HG02623 (cell line): ENCODE results near the gene FMN2.
"Not testable (repeated sequence)": the region's sequence is repeated elsewhere in the genome, so short reads cannot be mapped to it uniquely, and the experiment has no call there.

Experiments used
- ATAC-seq: cut with Tn5 transposase; IDR thresholded peaks from one replicate; pipeline ENCODE4 v1.9.1; 2021; ENCODE audit warnings: moderate library complexity; ENCODE audit not compliant: unreplicated experiment

Gene FMN2

DNA sequence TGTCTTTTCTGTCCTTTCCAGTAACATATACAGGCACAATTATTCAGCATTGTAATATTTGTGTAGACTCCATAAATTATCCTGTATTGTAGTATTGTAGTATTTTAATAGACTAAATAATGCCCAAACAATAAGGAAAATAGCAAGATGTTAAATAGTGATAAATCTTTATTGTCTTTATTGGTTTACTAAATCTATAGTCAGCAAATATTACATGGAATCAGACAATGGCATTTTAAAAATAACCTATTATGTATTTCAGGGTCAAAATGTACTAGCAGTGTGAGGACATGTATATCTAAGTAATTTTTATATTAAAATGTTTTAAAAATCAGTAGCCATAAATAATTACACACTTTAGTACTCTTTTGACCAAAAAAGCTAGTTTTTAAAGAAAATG is 317.9 kb downstream of the FMN2 start:
- no peak for ATAC-seq

DNA sequence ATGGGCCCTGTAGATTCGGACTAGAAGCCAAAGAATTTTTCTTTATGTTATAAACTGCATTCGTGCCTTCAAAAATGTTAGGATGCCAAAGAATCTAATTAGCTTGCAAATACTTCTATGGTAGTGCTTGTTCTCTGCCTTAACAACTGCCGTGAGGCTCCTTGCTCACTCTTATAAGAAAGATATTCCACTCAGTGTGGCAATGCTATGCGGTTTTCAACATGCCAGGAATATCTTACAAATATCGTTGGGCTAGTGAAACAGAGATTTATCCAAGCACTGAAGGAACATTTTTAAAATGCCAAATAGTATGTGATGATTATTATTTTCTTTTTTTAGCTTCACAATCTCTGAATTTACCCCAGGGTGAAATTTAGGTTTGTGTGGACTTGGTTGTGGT is 322.0 kb downstream of the FMN2 start:
- no peak for ATAC-seq

DNA sequence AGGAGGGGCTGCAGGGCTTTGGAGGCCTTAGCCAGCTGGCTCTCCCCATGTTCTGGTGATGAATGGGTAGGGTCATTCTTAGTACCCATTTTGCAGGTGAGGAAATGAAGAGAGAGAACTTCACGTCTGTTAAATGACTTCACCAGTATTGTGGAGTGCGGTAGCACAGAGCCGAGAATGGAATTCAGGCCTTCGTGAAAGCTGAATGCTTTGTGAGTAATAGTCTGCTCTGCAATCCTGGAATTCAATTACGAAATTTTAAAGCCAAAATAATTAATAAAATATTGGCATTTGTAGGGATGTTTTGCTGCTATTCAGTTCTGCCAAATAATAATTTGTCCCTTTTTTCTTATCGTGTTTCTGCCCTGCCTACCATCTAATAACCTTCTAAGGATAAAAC is 322.6 kb downstream of the FMN2 start:
- ATAC-seq, result no peak

DNA sequence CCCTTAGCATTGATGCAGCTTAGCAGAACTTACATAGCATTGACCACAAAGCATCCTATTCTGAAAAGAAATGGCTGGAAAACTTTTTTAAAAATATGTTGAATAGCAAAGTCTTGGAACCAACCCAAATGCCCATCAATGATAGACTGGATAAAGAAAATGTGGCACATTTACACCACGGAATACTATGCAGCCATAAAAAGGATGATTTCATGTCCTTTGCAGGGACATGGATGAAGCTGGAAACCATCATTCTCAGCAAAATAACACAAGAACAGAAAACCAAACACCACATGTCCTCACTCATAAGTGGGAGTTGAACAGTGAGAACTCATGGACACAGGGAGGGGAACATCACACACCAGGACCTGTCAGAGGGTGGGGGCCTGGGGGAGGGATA is 323.3 kb downstream of the FMN2 start:
- ATAC-seq, result not testable (repeated sequence)

DNA sequence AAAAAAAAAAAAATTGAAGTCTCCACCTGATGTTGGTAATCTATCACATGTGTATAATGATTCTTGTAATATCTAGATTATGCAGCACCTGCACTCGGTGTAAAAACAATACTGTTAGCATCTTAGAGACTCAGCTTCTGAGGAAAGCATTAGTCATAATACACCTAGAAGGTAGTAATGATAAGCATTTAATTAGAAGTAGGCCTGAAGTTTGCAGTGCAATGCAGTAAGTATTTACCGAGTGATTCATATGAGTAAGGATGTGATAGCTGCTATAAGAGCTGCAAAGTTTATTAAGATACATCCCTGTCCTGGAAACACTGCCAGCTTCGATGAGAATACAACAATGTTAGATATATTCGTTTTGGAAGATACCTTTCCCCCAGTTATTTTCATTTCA is 323.8 kb downstream of the FMN2 start:
- no peak for ATAC-seq

DNA sequence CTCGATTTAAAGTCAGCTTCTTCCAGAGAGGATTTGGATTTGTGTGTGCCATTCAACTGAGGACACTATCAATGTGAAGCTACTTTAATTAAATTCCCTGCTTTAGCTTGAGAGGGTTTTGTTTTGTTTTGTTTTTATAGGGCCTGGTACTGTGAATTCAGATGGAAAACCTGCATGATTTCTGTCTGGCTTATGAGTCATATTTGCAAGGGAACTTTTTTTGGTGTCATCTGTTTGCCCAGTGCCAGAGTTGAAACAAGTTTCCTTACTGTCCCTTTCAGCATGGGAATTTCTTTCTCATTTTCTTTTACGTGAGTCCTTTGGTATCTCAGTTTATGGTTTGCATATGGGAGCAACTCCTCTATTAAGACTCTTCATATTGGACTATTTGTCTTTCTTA is 325.6 kb downstream of the FMN2 start:
- no peak for ATAC-seq

DNA sequence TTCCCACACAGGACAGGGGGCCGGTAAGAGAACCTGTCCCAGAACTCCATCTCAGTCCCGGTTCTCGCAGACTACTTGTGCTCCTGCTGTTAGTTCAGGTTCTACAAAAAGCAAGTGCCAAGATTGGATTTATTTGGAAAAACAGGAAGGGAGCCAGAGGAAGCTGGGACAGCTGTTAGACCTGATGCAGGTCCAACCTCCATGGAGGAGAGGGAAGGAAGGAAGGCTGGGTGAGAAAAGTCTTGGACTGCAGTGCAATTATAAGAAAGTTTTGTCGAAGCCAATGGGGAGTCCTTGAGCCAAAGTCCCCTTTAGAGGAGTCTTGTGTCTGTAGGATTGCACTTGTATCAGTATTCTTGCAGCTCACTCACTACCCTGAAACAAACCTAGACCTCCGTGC is 329.1 kb downstream of the FMN2 start:
- ATAC-seq, result no peak

DNA sequence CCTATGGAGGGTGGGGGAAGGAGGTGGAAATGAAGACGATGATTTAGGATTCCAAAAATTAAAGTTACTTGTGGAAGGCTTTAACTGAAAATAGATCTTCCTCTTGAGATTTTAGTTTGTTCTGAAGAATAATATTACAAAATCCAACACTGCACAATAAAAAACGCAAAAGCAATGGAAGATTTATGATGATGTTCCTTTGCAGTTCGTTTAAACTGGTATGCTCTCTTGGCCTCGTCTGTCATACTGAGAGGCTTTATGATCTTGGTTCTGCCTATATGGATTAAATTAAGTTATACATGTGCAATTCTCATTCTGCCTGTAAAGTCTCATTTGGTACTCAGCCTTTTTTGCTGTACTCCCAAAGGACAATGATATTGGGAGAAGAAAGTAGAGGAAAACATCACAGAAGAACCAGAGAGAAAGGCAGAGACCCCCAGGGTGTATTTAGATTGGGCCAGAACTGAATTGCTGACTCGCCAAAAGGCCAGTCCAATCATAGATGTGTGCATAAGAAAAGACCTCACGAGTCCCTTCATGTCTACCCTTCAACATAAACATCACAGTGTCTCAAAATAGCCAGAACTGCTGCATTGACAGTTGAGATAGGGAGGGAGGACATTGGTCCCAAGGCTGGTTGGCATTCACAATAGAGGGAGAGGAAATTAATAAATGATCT is 331.7 kb downstream of the FMN2 start:
- no peak for ATAC-seq

DNA sequence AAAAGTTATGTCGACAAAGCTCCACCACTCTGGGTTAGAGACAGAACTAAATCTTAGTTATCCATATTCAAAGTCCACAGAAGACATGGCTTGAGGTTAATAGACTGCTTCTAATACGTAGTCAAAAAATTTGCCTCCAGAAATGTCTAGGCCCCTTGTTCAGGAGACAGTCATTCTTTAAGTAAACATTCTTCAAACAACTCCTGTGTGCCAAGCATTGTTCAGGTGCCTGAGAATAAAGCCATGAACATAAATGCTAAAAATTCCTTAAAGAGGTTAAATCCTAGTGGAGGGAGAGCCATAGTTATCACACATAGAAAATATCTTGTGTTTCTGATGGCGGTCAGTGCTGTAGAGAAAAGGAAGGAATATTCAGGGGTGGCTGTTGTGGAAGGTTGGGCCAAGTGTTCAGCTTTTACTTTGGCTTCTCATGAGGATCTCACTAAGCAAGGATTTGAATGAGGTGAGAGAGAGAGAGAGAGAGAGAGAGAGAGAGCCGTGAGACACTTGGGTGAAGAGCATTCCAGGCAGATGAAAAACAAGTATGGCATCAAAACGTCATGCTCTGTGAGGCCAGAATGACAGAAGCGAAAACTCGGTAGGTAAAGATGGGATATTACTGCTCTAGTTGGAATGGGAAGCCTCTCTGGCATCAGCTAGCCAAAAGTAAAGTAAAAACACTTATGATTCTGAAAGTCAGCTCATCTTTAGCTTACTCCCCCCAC is 333.2 kb downstream of the FMN2 start:
- no peak for ATAC-seq

DNA sequence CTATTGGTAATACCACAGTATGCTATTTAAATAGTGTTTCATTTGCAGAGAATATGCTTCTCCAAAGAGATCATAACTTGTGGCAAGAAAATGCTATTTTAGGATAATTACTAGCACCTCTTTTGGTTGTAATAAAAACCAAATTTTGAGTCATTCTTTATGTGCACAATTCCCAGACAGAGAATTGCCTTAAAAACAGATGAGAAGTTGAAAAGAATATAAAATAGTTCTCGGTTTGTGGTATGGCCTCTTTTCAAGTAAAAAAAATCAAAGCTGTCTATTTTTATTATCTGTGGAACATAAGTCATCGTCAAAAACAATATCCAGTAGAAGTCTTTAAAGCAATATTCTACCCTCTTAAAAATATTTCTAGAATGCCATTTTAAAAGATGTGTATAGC is 334.4 kb downstream of the FMN2 start:
- no peak for ATAC-seq

DNA sequence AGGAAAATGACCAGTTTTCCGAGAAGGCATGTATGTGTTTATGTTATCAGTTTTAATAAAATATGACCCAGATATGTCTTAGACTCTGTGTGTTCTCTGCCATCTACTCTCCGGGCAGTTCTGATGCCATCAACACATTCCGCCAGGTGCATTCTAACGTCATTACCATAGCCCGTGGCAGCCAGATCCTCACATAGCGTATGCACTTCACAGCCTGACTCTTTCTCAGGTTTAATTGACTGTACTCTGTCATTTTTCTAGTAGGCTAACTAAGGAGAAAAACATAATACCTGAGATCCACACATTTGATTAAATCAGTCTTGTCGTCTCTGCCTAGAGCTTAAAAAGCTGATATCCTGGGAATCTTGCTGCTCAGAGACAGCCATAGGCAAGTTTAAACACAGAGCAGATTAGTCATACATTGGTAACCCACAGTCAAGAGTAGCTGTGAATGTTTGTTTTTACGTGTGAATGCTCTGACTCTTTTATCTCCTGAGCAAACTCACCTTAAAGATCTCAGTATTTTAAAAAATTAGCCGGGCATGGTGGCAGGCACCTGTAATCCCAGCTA is 344.4 kb downstream of the FMN2 start:
- ATAC-seq, result no peak

DNA sequence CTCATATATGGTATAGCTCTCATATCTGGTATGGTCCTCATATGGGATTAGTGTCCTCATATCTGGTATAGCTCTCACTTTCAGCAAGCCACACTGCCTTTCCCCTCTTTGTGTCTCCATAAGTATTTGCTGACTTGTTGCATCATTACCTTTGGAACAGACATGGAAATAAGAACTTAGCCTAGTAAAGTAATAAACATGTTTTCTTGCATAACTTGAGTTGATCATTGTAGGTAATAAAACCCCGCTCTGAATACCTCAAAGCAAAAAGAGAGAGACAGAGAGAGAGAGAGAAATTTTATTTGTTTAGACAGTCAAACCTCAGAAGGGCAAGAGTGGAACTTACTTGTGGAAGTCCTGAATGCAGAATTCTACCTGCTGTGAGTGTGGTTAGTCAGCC is 350.0 kb downstream of the FMN2 start:
- ATAC-seq, result no peak

DNA sequence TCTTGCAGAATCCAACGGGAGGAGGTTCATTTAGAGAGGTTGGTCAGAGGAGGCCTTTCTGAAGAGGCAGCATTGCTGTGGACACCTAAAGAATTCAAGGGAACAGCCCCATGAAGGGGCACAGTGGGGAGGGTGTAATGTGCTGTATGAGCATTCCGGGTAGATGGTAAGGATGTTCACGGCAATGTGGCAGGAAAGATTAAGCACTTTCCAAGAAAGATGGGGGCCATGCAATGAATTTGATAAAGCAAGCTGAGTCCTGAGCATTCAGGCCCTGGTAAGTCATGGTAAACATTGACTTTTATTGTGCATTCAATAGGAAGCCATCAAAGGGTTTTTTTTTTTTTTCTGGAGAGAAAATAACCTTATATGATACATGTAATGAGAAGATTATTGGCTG is 353.7 kb downstream of the FMN2 start:
- ATAC-seq, result no peak

DNA sequence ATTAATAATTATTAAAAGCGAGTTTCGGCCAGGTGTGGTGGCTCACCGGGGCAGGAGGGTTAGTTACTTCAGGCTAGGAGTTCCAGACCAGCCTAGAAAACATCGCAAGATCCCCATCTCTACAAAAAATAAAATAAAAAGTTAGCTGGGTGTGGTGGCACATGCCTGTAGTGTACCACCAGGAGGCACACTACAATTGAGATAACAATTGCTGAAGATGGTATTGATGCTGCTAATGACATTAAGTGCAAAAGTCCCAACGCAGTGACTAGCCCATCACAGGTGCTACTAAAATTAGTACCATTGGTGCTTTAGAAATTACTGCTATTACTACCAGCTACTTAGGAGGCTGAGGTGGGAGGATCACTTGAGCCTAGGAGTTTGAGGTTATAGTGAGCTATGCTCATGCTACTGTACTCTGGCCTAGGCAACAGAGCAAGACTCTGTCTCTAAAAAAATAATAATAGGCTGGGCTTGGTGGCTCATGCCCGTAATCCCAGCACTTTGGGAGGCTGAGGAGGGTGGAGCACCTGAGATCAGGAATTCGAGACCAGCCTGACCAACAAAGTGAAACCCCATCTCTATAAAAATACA is 363.6 kb downstream of the FMN2 start:
- no peak for ATAC-seq

DNA sequence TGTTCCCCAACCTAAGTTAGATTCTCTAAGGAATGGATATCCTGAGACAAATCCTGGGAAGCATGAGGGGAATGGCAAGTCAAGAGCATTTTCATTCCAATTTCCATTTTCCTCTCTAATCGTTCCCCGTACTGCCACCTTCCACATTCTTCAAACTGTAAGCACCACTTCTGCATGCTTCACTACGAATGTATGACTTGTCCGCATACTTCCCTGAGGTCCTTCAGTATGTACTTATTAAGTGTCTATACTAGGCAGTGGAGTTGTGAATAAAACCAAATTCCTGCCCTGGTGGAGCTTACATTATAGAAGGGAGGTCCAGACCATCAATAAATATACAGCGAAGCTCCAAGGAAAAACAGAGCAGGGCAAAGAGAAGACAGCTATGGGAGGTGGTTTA is 365.5 kb downstream of the FMN2 start:
- no peak for ATAC-seq

DNA sequence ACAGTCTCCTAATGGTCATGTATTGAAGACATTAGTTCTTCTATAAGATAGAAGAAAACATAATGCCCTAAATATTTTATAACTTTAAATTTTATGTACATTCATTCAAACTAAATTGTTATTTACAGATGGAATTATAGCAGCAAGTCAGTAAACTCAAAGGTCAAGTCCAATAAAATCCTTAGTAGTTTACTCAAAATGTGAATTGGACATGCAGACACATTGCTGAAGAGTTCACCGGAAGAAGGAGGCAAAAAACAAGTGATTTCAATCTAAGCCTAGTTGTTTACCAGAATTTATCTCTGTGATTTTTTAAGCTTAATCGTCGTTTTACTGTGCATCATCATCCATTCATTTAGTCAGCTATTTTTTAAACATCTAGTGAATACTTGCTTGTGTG is 370.6 kb downstream of the FMN2 start:
- ATAC-seq, result no peak

DNA sequence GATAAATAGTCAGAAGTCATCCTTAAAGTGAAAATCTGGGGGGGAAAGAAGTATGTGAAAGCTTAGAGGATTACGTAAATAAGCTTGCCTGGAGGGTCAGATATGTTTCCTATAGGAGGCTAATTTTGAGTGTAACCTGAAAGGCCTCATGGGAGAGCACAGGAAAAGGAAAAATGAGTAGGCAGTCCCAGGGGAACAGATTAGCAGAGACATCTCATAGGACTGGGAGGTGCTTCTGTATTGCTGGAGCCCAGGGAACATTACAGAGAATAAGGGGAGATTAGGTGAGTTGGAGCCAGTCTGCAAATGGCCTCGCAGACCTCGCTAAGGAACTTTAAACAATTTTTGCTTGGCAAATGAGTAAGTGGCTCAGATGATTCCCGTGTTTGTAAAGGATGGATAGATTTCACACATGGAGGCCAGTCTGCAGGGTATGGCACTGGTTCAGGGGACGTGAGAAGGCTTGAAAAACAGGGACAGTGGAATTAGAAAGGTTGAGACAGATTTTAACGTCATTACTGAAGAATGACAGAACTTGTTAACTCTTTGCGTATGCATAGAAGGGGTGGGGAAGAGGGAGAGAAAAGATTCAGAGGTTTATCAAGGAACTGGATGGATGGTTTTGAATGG is 371.2 kb downstream of the FMN2 start:
- ATAC-seq, result no peak

DNA sequence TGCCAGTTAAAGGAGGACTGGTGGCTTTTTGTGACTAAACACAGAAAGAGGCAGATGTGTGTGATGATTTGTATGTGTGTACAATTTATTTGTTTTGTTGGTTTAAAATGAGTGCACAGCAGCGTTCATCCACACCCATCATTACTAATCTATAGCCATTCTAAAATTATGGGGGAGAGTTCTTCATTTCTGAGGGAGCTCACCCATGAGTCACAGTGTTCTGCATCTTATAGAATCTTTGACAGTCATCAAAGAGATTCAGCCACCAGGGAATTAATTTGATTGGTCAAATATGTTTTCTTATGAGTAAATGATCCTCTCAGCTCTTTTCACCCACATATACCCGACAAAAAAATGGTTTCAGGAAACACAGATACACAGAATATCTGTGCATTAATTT is 372.4 kb downstream of the FMN2 start:
- ATAC-seq, result no peak

DNA sequence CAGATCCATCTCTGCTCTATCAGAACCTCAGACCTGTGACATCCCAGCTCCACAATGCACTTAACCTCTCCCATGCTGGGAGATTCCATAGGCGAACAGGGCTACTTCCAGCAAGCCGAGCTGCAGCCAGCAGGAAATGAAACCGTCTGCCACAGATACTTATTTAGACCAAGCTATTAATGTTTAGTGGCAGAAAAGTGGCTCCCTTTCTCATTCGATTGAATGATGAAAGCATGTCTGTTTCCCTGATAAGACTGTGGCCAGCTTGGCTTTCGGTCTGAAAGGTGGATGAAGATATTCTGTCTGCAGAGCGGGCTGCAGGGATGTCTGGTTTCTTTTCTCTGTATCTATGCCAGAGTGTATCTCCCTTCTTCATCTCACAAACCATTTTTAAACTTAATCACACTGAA is 373.9 kb downstream of the FMN2 start:
- no peak for ATAC-seq

DNA sequence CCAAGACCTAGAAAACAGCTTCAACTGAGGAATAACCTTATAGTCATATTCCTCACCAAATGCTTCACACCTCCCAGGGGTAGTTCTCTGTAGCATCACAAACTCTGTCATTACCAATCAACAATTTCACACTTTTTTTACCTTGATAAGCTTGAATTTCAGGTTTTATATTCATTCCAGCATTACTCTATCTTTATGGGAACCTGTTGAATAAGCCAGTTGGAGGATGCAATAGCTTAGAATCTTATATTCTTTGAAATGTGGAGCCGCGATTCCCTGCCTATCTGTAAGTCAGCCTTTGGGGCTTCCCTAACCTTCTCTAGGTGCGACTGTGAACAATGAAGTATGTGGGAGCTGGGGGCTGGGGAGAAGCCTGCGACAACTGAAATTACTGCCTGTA is 374.8 kb downstream of the FMN2 start:
- ATAC-seq, result no peak

DNA sequence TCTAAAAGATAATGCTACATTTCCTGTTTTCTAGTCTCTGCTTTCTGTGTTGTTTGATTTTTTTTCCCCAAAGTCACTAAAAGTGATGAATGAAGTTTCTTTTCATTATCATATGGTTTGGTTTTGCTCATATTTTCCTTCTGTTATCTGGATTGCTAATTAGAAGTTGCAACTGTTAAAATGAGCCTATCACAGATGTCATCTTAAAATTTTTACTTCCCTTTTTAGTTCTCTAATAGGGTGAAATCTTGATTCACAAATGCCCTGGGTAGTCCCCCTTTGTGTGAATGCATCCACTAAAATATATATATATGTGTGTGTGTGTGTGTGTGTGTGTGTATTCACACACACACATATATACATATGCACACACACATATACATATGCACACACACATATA is 376.2 kb downstream of the FMN2 start:
- no peak for ATAC-seq

DNA sequence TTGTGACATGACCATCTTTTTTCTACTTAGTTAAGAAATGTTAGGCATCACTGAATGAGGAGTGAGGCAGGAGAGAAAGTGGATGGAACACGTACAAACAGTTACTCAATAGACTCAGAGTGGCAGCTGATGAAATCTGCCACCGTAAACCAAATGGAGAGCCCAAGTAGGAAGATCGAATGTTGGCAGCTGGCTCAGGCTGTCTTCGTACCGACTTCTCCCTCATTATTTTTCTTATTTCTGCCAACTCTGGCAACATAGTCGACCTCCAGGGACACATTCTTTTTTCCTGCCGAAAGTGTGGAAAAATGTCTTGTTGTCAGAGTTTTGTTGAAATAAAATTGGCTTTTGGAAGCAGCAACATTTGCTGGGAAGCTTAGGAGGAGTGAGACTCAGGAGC is 377.0 kb downstream of the FMN2 start:
- ATAC-seq, result no peak
